GM18517 (cell line): Measurements from ENCODE around the gene DHRSX.
"Not testable (repeated sequence)": the region's sequence is repeated elsewhere in the genome, so short reads cannot be mapped to it uniquely, and the experiment has no call there.

Experiments used
- ATAC-seq: cut with Tn5 transposase; IDR thresholded peaks from one replicate; pipeline ENCODE4 v1.9.1; 2021; ENCODE audit warnings: mild to moderate bottlenecking, moderate library complexity; ENCODE audit not compliant: unreplicated experiment

DHRSX gene

DNA sequence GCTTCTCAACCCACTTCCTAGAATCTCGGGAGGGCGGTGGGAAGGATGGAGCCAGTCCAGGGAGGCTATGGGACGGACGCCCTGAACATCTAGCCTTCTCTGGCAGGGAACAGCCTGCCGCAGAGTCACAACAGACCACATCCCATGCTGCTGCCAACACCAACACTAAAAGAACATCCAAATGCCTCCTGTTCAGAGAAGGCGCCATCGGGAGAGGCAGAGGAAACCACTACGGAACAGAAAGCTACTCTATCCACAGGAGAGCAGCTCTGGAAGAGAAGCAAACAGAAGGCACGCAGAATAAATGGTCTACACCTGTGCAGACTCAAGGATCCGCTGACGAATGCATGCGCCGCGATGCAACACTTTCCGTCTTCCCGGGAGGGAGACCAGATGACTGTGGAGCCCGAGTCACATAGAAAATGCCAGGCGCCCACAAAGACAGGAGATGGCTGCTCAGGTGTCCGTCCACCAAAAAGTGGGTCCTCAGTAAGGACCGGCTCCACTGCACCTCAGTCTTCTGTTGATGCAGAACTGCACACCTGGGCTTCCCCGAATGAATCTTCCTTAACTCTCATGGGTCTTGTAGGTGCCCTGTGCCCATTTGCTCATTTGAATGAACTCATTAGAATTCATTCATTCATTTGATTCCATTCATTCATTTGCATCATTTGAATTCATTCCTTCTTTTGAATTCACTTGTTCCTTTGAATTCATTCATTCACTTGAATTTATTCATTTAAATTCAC lies 217.5 kb downstream of the DHRSX start:
- ATAC-seq: no peak

GRCh38 chrX:2282490-2283090 lies 218.2 kb downstream of the DHRSX start:
- ATAC-seq: no peak

GRCh38 chrX:2272337-2272736 lies 228.4 kb downstream of the DHRSX start:
- ATAC-seq: no peak

DNA sequence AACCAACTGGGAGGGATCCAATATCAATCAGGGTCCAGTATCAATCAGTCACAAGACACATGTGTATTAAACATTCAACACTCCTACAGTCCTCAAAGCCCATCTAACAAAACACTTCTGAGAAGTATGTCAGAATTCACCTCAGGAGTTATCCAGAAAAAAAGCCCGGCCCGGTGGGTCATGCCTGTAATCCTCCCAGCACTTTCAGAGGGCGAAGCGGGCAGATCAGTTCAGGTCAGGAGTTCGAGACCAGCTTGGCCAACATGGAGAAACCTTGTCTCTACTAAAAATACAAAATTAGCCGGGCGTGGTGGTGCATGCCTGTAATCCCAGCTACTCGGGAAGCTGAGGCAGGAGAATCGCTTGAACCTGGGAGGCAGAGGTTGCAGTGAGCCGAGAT lies 229.2 kb downstream of the DHRSX start:
- ATAC-seq: not testable (repeated sequence)

GRCh38 chrX:2270783-2271182 lies 230.0 kb downstream of the DHRSX start:
- ATAC-seq: not testable (repeated sequence)

GRCh38 chrX:2267890-2268289 lies 232.9 kb downstream of the DHRSX start:
- no peak for ATAC-seq

GRCh38 chrX:2266445-2267349 lies 234.1 kb downstream of the DHRSX start:
- no peak for ATAC-seq

DNA sequence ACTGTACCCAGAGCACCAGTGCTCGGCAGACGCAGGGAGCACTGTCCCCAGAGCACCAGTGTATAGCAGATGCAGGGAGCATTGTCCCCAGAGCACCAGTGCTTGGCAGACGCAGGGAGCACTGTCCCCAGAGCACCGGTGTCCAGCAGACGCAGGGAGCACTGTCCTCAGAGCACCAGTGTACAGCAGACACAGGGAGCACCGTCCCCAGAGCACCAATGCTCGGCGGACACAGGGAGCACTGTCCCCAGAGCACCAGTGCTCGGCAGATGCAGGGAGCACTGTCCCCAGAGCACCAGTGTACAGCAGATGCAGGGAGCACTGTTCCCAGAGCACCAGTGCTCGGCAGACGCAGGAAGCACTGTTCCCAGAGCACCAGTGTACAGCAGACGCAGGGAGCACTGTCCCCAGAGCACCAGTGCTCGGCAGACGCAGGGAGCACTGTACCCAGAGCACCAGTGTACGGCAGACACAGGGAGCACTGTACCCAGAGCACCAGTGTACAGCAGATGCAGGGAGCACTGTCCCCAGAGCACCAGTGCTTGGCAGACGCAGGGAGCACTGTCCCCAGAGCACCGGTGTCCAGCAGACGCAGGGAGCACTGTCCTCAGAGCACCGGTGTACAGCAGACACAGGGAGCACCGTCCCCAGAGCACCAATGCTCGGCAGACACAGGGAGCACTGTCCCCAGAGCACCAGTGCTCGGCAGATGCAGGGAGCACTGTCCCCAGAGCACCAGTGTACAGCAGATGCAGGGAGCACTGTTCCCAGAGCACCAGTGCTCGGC lies 234.9 kb downstream of the DHRSX start:
- not testable (repeated sequence) for ATAC-seq

- no peak for ATAC-seq
Observed at GRCh38 chrX:2264179-2265030, 236.4 kb downstream of the DHRSX start.

- ATAC-seq: no peak
Observed at GRCh38 chrX:2263203-2263602, 237.6 kb downstream of the DHRSX start.

GRCh38 chrX:2262668-2263055 lies 238.1 kb downstream of the DHRSX start:
- ATAC-seq: no peak

GRCh38 chrX:2261831-2262667 lies 238.7 kb downstream of the DHRSX start:
- no peak for ATAC-seq

DNA sequence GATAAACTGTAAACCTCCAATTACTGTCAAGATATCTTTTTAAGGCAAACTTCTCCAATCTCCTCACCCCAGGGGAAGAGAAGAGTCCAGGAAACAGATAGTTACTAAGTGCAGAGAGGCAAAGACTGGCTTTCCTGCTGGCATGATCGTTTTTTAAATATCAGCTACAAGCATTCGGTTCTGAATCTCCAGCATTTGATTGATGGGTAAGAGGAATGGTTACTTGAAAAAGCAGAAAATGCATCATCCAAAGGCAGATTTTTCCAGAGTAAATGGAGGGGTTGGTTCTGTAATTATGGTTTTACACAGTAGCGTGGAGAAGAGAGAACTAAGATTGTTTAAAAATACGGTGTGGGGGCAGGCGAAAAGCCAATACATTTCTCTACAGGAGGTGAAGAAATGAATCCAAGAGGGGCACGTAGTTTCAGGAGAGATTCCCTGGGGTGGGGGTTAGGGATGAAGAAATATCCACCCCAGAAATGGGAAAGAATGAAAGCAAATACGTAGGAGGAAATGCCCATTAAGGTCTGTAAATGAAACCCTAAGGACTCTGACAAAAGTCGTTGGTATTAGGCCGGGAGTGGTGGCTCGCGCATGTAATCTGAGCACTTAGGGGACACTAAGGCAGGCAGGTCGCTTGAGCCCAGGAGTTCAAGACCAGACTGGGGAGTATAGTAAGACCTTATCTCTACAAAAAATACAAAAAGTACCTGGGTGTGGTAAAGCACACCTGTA lies 248.3 kb downstream of the DHRSX start:
- no peak for ATAC-seq

GRCh38 chrX:2251211-2251610 lies 249.6 kb downstream of the DHRSX start:
- ATAC-seq: no peak

DNA sequence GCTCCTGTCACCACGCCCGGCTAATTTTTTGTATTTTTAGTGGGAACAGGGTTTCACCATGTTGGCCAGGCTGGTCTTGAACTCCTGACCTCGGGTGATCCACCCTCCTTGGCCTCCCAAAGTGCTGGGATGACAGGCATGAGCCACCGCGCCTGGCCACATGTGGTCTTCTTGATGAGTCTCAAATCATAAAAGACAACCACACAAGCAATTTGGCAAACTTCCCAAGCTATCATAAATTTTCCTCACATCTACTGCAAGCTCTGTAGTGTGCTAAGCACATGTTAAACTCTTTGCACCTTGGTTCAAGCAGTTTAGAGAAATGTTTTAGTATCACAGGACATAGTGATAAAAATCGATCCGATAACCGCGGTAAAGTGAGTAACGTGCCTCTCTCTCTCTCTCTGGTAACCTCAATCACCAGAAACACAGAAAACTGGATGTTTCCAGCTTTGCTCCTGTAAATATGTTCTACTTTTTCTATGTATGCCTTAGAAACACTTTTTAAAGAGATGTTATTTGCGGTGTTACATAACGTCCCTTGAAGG lies 256.8 kb downstream of the DHRSX start:
- no peak for ATAC-seq

GRCh38 chrX:2242980-2243379 lies 257.8 kb downstream of the DHRSX start:
- ATAC-seq: no peak

DNA sequence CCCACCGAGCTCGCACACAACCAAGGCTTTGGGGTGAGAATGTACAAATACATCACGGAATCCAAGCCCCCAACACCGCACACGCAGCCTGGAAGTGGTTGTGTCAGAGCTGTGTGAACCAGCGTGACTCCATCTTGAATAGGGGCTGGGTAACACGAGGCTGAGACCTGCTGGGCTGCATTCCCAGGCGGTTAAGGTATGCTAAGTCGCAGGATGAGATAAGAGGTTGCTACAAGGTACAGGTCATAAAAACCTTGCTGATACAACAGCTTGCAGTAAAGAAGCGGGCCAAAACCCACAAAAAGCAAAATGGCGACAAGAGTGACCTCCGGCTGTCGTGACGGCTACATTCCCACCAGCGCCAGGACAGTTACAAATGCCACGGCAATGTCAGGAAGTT lies 258.4 kb downstream of the DHRSX start:
- ATAC-seq: no peak

DNA sequence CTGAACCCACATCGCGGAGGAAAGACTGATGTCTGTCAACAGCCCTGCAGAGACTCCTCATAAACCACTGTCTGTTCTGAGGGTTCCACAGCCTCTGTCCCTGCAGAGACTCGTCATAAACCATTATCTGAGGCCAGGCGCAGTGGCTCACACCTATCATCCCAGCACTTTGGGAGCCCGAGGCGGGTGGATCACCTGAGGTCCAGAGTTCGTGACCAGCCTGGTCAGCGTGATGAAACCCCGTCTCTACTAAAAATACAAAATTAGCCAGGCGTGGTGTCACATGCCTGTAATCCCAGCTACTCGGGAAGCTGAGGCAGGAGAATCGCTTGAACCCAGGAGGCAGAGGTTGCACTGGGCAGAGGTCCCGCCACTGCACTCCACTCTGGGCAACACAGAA lies 259.3 kb downstream of the DHRSX start:
- ATAC-seq: not testable (repeated sequence)
